ENCODE data around the gene MOB2.
"Not testable (repeated sequence)": the region's sequence is repeated elsewhere in the genome, so short reads cannot be mapped to it uniquely, and the experiment has no call there.

Gene MOB2

GRCh38 chr11:1435479-1435819 lies 51.1 kb downstream of the MOB2 start:
- CTCF ChIA-PET; H3K4me1 ChIP-seq (ENCODE audit: control extremely low read depth in 1 of 4, control insufficient read depth in 4 of 4, insufficient read depth in 4 of 4, low read length in 3 of 4); POLR2A ChIA-PET; H3K36me3 ChIP-seq (ENCODE audit: control insufficient read depth in 4 of 4, insufficient read depth in 4 of 4, low read length in 3 of 4); H3K9me3 ChIP-seq (ENCODE audit: control extremely low read depth in 1 of 5, control insufficient read depth in 4 of 5, insufficient read depth in 2 of 5, low read depth in 1 of 5, low read length in 4 of 5); H3K27ac ChIP-seq (ENCODE audit: insufficient read depth in 1 of 2, low read depth in 1 of 2, low read length in 2 of 2, poor library complexity in 1 of 2, severe bottlenecking in 2 of 2); H3K4me3 ChIP-seq (ENCODE audit: control insufficient read depth in 1 of 7, extremely low read depth in 1 of 7, insufficient read depth in 4 of 7, low read depth in 2 of 7, low read length in 6 of 7); DNase-seq: not testable (repeated sequence)
- peaks cover 0 to 11% (median 0%) of the 10 kb centered on the region in 5 experiments for H3K27me3 ChIP-seq (replicated peaks in 2 of 5; ENCODE audit: control insufficient read depth in 4 of 5, insufficient read depth in 5 of 5, low read length in 4 of 5)
- 92% methylated on average over 2 of the region's 20 CpGs for WGBS (ENCODE audit: insufficient coverage)

- DNase-seq: no peak
- CTCF ChIA-PET: interaction anchor here (0.8 kb wide), 1 partner anchor 80 kb away, joined by 3 read pairs; no protein-coding TSS in a partner anchor
- WGBS (ENCODE audit: insufficient coverage): 94% methylated on average over 21 of the region's 29 CpGs
- no peak overlapping the region for H3K4me3 ChIP-seq (ENCODE audit: control insufficient read depth in 1 of 7, extremely low read depth in 1 of 7, insufficient read depth in 4 of 7, low read depth in 2 of 7, low read length in 6 of 7)
- no peaks in the 10 kb centered on the region for H3K36me3 ChIP-seq (ENCODE audit: control insufficient read depth in 4 of 4, insufficient read depth in 4 of 4, low read length in 3 of 4)
- H3K27ac ChIP-seq (ENCODE audit: insufficient read depth in 1 of 2, low read depth in 1 of 2, low read length in 2 of 2, poor library complexity in 1 of 2, severe bottlenecking in 2 of 2): no peak overlapping the region
- POLR2A ChIA-PET: no interaction called here
- H3K27me3 ChIP-seq (replicated peaks in 2 of 5; ENCODE audit: control insufficient read depth in 4 of 5, insufficient read depth in 5 of 5, low read length in 4 of 5): peaks cover 0 to 11% (median 0%) of the 10 kb centered on the region in 5 experiments
- H3K4me1 ChIP-seq (ENCODE audit: control extremely low read depth in 1 of 4, control insufficient read depth in 4 of 4, insufficient read depth in 4 of 4, low read length in 3 of 4): peaks cover 0 to 9% (median 3%) of the 10 kb centered on the region in 4 experiments
- H3K9me3 ChIP-seq (ENCODE audit: control extremely low read depth in 1 of 5, control insufficient read depth in 4 of 5, insufficient read depth in 2 of 5, low read depth in 1 of 5, low read length in 4 of 5): no peaks in the 10 kb centered on the region
Measured at GRCh38 chr11:1433977-1434640, 52.5 kb downstream of the MOB2 start.

- H3K9me3 ChIP-seq (ENCODE audit: control extremely low read depth in 1 of 5, control insufficient read depth in 4 of 5, insufficient read depth in 2 of 5, low read depth in 1 of 5, low read length in 4 of 5): no peaks in the 10 kb centered on the region
- DNase-seq: no peak
- no peak overlapping the region for H3K4me3 ChIP-seq (ENCODE audit: control insufficient read depth in 1 of 7, extremely low read depth in 1 of 7, insufficient read depth in 4 of 7, low read depth in 2 of 7, low read length in 6 of 7)
- CTCF ChIA-PET: interaction anchor here (0.8 kb wide), 1 partner anchor 81 kb away, joined by 3 read pairs; no protein-coding TSS in a partner anchor
- H3K4me1 ChIP-seq (ENCODE audit: control extremely low read depth in 1 of 4, control insufficient read depth in 4 of 4, insufficient read depth in 4 of 4, low read length in 3 of 4): peaks cover 0 to 9% (median 3%) of the 10 kb centered on the region in 4 experiments
- WGBS (ENCODE audit: insufficient coverage): 92% methylated on average over 14 of the region's 15 CpGs
- POLR2A ChIA-PET: no interaction called here
- peaks cover 0 to 11% (median 0%) of the 10 kb centered on the region in 5 experiments for H3K27me3 ChIP-seq (replicated peaks in 2 of 5; ENCODE audit: control insufficient read depth in 4 of 5, insufficient read depth in 5 of 5, low read length in 4 of 5)
- H3K36me3 ChIP-seq (ENCODE audit: control insufficient read depth in 4 of 4, insufficient read depth in 4 of 4, low read length in 3 of 4): no peaks in the 10 kb centered on the region
- H3K27ac ChIP-seq (ENCODE audit: insufficient read depth in 1 of 2, low read depth in 1 of 2, low read length in 2 of 2, poor library complexity in 1 of 2, severe bottlenecking in 2 of 2): no peak overlapping the region
Measured at GRCh38 chr11:1433568-1433967, 53.0 kb downstream of the MOB2 start.

GRCh38 chr11:1428762-1429316 lies 57.7 kb downstream of the MOB2 start:
- Histone ChIP-seq H3K4me1 (ENCODE audit: control extremely low read depth in 1 of 4, control insufficient read depth in 4 of 4, insufficient read depth in 4 of 4, low read length in 3 of 4) (no peaks in the 10 kb centered on the region), H3K4me3 (ENCODE audit: control insufficient read depth in 1 of 7, extremely low read depth in 1 of 7, insufficient read depth in 4 of 7, low read depth in 2 of 7, low read length in 6 of 7) (no peak overlapping the region), H3K27me3 (replicated peaks in 2 of 5; ENCODE audit: control insufficient read depth in 4 of 5, insufficient read depth in 5 of 5, low read length in 4 of 5) (no peaks in the 10 kb centered on the region), H3K36me3 (ENCODE audit: control insufficient read depth in 4 of 4, insufficient read depth in 4 of 4, low read length in 3 of 4) (no peaks in the 10 kb centered on the region), H3K9me3 (ENCODE audit: control extremely low read depth in 1 of 5, control insufficient read depth in 4 of 5, insufficient read depth in 2 of 5, low read depth in 1 of 5, low read length in 4 of 5) (no peaks in the 10 kb centered on the region), H3K27ac (ENCODE audit: insufficient read depth in 1 of 2, low read depth in 1 of 2, low read length in 2 of 2, poor library complexity in 1 of 2, severe bottlenecking in 2 of 2) (no peak overlapping the region)
- 85% methylated on average over 4 of the region's 22 CpGs for WGBS (ENCODE audit: insufficient coverage)
- DNase-seq: no peak
- ChIA-PET POLR2A (no interaction called here), CTCF (no interaction called here)

- DNase-seq: no peak
- ChIA-PET POLR2A (no interaction called here), CTCF (no interaction called here)
- Histone ChIP-seq H3K9me3 (ENCODE audit: control extremely low read depth in 1 of 5, control insufficient read depth in 4 of 5, insufficient read depth in 2 of 5, low read depth in 1 of 5, low read length in 4 of 5) (no peaks in the 10 kb centered on the region), H3K27me3 (replicated peaks in 2 of 5; ENCODE audit: control insufficient read depth in 4 of 5, insufficient read depth in 5 of 5, low read length in 4 of 5) (no peaks in the 10 kb centered on the region), H3K4me3 (ENCODE audit: control insufficient read depth in 1 of 7, extremely low read depth in 1 of 7, insufficient read depth in 4 of 7, low read depth in 2 of 7, low read length in 6 of 7) (no peak overlapping the region), H3K27ac (ENCODE audit: insufficient read depth in 1 of 2, low read depth in 1 of 2, low read length in 2 of 2, poor library complexity in 1 of 2, severe bottlenecking in 2 of 2) (no peak overlapping the region), H3K4me1 (ENCODE audit: control extremely low read depth in 1 of 4, control insufficient read depth in 4 of 4, insufficient read depth in 4 of 4, low read length in 3 of 4) (no peaks in the 10 kb centered on the region), H3K36me3 (ENCODE audit: control insufficient read depth in 4 of 4, insufficient read depth in 4 of 4, low read length in 3 of 4) (no peaks in the 10 kb centered on the region)
- 80% methylated on average over 11 of the region's 17 CpGs for WGBS (ENCODE audit: insufficient coverage)
Measured at GRCh38 chr11:1425439-1425838, 61.1 kb downstream of the MOB2 start.

- H3K36me3 ChIP-seq (ENCODE audit: control insufficient read depth in 4 of 4, insufficient read depth in 4 of 4, low read length in 3 of 4): no peaks in the 10 kb centered on the region
- POLR2A ChIA-PET: no interaction called here
- H3K9me3 ChIP-seq (ENCODE audit: control extremely low read depth in 1 of 5, control insufficient read depth in 4 of 5, insufficient read depth in 2 of 5, low read depth in 1 of 5, low read length in 4 of 5): peaks cover 0 to 4% (median 0%) of the 10 kb centered on the region in 5 experiments
- H3K4me1 ChIP-seq (ENCODE audit: control extremely low read depth in 1 of 4, control insufficient read depth in 4 of 4, insufficient read depth in 4 of 4, low read length in 3 of 4): no peaks in the 10 kb centered on the region
- WGBS (ENCODE audit: insufficient coverage): 90% methylated on average over 22 of the region's 22 CpGs
- CTCF ChIA-PET: no interaction called here
- H3K4me3 ChIP-seq (ENCODE audit: control insufficient read depth in 1 of 7, extremely low read depth in 1 of 7, insufficient read depth in 4 of 7, low read depth in 2 of 7, low read length in 6 of 7): no peak overlapping the region
- no peak overlapping the region for H3K27ac ChIP-seq (ENCODE audit: insufficient read depth in 1 of 2, low read depth in 1 of 2, low read length in 2 of 2, poor library complexity in 1 of 2, severe bottlenecking in 2 of 2)
- DNase-seq: no peak
- H3K27me3 ChIP-seq (replicated peaks in 2 of 5; ENCODE audit: control insufficient read depth in 4 of 5, insufficient read depth in 5 of 5, low read length in 4 of 5): no peaks in the 10 kb centered on the region
Measured at GRCh38 chr11:1425006-1425405, 61.6 kb downstream of the MOB2 start.

- H3K36me3 ChIP-seq (ENCODE audit: control insufficient read depth in 4 of 4, insufficient read depth in 4 of 4, low read length in 3 of 4); H3K4me1 ChIP-seq (ENCODE audit: control extremely low read depth in 1 of 4, control insufficient read depth in 4 of 4, insufficient read depth in 4 of 4, low read length in 3 of 4); H3K4me3 ChIP-seq (ENCODE audit: control insufficient read depth in 1 of 7, extremely low read depth in 1 of 7, insufficient read depth in 4 of 7, low read depth in 2 of 7, low read length in 6 of 7); CTCF ChIA-PET; H3K27me3 ChIP-seq (replicated peaks in 2 of 5; ENCODE audit: control insufficient read depth in 4 of 5, insufficient read depth in 5 of 5, low read length in 4 of 5); POLR2A ChIA-PET; H3K27ac ChIP-seq (ENCODE audit: insufficient read depth in 1 of 2, low read depth in 1 of 2, low read length in 2 of 2, poor library complexity in 1 of 2, severe bottlenecking in 2 of 2); DNase-seq: not testable (repeated sequence)
- WGBS (ENCODE audit: insufficient coverage): 98% methylated on average over 9 of the region's 22 CpGs
- H3K9me3 ChIP-seq (ENCODE audit: control extremely low read depth in 1 of 5, control insufficient read depth in 4 of 5, insufficient read depth in 2 of 5, low read depth in 1 of 5, low read length in 4 of 5): peaks cover 0 to 15% (median 10%) of the 10 kb centered on the region in 5 experiments
Measured at GRCh38 chr11:1423406-1423805, 63.2 kb downstream of the MOB2 start.
